ENCODE data around the gene ILKAP. TPM values are rescaled to one million over a fixed set of nuclear protein-coding genes. Genes with fewer than 3 reads are reported as not detected.

The ILKAP gene
- polyA plus RNA-seq, 1 of the 3 experiments (the other 2 are of a cell fraction), result 49.2 TPM

DNA sequence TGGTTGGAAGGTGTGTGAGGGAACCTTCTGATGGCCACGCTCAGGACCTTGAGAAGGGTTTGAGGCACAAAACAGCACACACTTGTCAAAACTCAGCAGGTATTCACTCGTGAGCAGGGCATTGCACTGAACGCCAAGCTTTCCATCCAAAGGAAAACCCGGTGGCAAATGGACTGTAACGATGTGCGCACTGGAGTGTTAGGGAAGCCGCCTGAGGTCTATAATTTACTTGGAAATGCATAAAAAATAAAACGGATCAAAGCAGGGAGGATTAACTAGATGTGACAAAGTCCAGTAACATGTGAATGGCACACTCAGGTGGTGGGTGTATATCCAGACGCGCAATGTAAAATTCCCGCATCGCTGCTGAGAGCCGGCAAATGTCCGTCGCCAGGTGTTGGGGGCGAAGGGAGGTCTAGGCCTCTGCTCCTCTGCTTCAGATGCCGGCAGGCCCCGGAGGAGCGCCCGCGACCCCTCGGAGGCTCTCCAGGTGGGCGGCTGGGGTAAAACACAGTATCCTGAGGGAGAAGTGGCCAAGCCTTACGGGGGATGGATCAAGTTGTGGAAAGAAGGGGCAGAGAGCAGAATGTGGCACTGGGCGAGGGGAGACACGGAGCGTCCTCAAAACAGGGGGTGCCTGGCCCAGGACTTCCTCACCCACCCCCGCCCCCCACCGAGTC lies 21.0 kb upstream of the ILKAP start:
- ChIA-PET POLR2A (no interaction called here), CTCF (no interaction called here)
- Histone ChIP-seq H3K27me3 (ENCODE audit: insufficient read depth) (no peaks in the 10 kb centered on the region; the same call in 1 of the 2 replicates), H3K27ac (ENCODE audit: low read depth in 2 of 2, low read length in 1 of 2) (no peak overlapping the region), H3K9me3 (no peaks in the 10 kb centered on the region), H3K9me2 (no peaks in the 10 kb centered on the region), H3K4me2 (no peak overlapping the region), H4K20me1 (ENCODE audit: insufficient read depth) (no peaks in the 10 kb centered on the region), H3K36me3 (replicated peaks in 1 of 2; ENCODE audit: control insufficient read depth in 1 of 2, insufficient read depth in 2 of 2, low read length in 1 of 2) (no peaks in the 10 kb centered on the region), H3K4me3 (ENCODE audit: low read depth in 2 of 2, low read length in 1 of 2) (no peak overlapping the region), H3K9ac (no peak overlapping the region), H3F3A (replicated peaks; ENCODE audit: insufficient read depth) (no peaks in the 10 kb centered on the region), H3K4me1 (ENCODE audit: control insufficient read depth in 1 of 2, insufficient read depth in 2 of 2, low read depth in 1 of 2, low read length in 1 of 2) (no peaks in the 10 kb centered on the region), H2AFZ (ENCODE audit: low read depth) (no peak overlapping the region), H3K79me2 (ENCODE audit: insufficient read depth) (no peaks in the 10 kb centered on the region)
- WGBS (ENCODE audit: low lambda C conversion rate), result 88% methylated on average over 23 of the region's 29 CpGs
- no peak for TF ChIP-seq TAF1 (IDR thresholded peaks at IDR 0.05; ENCODE audit: borderline replicate concordance, low read depth, low read length)
- TF ChIP-seq, protein P1, sequence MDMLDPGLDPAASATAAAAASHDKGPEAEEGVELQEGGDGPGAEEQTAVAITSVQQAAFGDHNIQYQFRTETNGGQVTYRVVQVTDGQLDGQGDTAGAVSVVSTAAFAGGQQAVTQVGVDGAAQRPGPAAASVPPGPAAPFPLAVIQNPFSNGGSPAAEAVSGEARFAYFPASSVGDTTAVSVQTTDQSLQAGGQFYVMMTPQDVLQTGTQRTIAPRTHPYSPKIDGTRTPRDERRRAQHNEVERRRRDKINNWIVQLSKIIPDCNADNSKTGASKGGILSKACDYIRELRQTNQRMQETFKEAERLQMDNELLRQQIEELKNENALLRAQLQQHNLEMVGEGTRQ (IDR thresholded peaks at IDR 0.05; ENCODE audit: borderline replicate concordance, low read depth, low read length), result no peak
- no peak for TF ChIP-seq POLR2AphosphoS5 (IDR thresholded peaks at IDR 0.05; ENCODE audit: low read depth, low read length)
- TF ChIP-seq NFIC (IDR thresholded peaks at IDR 0.05; ENCODE audit: borderline replicate concordance), result no peak
- TF ChIP-seq EZH2phosphoT487 (IDR thresholded peaks at IDR 0.05; ENCODE audit: borderline replicate concordance, low read depth), result no peak
- no peak for TF ChIP-seq MEF2A (IDR thresholded peaks at IDR 0.05; ENCODE audit: borderline replicate concordance, low read depth)
- no peak for TF ChIP-seq GABPA (IDR thresholded peaks at IDR 0.05; ENCODE audit: low read depth)
- no peak for TF ChIP-seq EP300 (IDR thresholded peaks at IDR 0.05; ENCODE audit: borderline replicate concordance in 1 of 2, low read depth in 1 of 2, low read length in 1 of 2)
- TF ChIP-seq CHD2 (IDR thresholded peaks at IDR 0.05; ENCODE audit: low read length, partially characterized antibody), result no peak
- TF ChIP-seq FOSL2 (IDR thresholded peaks at IDR 0.05; ENCODE audit: borderline replicate concordance, low read depth), result no peak
- TF ChIP-seq RXRA (IDR thresholded peaks at IDR 0.05; ENCODE audit: borderline replicate concordance, low read depth), result no peak
- TF ChIP-seq, protein P2, sequence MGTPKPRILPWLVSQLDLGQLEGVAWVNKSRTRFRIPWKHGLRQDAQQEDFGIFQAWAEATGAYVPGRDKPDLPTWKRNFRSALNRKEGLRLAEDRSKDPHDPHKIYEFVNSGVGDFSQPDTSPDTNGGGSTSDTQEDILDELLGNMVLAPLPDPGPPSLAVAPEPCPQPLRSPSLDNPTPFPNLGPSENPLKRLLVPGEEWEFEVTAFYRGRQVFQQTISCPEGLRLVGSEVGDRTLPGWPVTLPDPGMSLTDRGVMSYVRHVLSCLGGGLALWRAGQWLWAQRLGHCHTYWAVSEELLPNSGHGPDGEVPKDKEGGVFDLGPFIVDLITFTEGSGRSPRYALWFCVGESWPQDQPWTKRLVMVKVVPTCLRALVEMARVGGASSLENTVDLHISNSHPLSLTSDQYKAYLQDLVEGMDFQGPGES (IDR thresholded peaks at IDR 0.05; ENCODE audit: low read depth, low read length), result no peak
- TF ChIP-seq SIN3A (IDR thresholded peaks at IDR 0.05; ENCODE audit: borderline replicate concordance, low read depth, low read length), result no peak
- no peak for TF ChIP-seq RFX5 (IDR thresholded peaks at IDR 0.05; ENCODE audit: low read length)
- no peak for DNase-seq

GRCh38 chr2:238220892-238221521 lies 17.5 kb upstream of the ILKAP start:
- no peaks in the 10 kb centered on the region for H3F3A ChIP-seq (replicated peaks; ENCODE audit: insufficient read depth)
- no peak for TF ChIP-seq RAD21 (IDR thresholded peaks at IDR 0.05; ENCODE audit: low read length)
- ChIA-PET CTCF (interaction anchor here (0.8 to 1.5 kb wide), 2 partner anchors 27 to 363 kb away, joined by 3 to 4 read pairs; no protein-coding TSS in a partner anchor), POLR2A (interaction anchor here (0.6 kb wide), 1 partner anchor 448 kb away, joined by 3 read pairs; no protein-coding TSS in a partner anchor)
- H3K4me2 ChIP-seq, result no peak overlapping the region
- no peaks in the 10 kb centered on the region for H3K9me2 ChIP-seq
- no peak overlapping the region for H2AFZ ChIP-seq (ENCODE audit: low read depth)
- no peak overlapping the region for H3K4me3 ChIP-seq (ENCODE audit: low read depth in 2 of 2, low read length in 1 of 2)
- no peaks in the 10 kb centered on the region for H3K79me2 ChIP-seq (ENCODE audit: insufficient read depth)
- WGBS (ENCODE audit: low lambda C conversion rate), result 88% methylated on average over 6 of the region's 23 CpGs
- no peak overlapping the region for H3K9ac ChIP-seq
- no peak for DNase-seq
- H3K27me3 ChIP-seq (ENCODE audit: insufficient read depth), result no peaks in the 10 kb centered on the region
- no peaks in the 10 kb centered on the region; a peak in 1 of 4 replicates for H3K4me1 ChIP-seq (ENCODE audit: control insufficient read depth in 1 of 2, insufficient read depth in 2 of 2, low read depth in 1 of 2, low read length in 1 of 2)
- H3K9me3 ChIP-seq, result no peaks in the 10 kb centered on the region
- H4K20me1 ChIP-seq (ENCODE audit: insufficient read depth), result no peaks in the 10 kb centered on the region
- no peaks in the 10 kb centered on the region for H3K36me3 ChIP-seq (replicated peaks in 1 of 2; ENCODE audit: control insufficient read depth in 1 of 2, insufficient read depth in 2 of 2, low read length in 1 of 2)
- no peak overlapping the region for H3K27ac ChIP-seq (ENCODE audit: low read depth in 2 of 2, low read length in 1 of 2)

All from SK-N-SH (cell line).